Ishikawa (cell line): ENCODE data around the gene ATP9B.

Experiments used
- CEBPB ChIP-seq: IDR thresholded peaks from 2 replicates; pipeline ENCODE4 v1.6.1; 2012
- CREB1 ChIP-seq: IDR thresholded peaks from 2 replicates; pipeline ENCODE4 v1.6.1; 2012; ENCODE audit warnings: low read depth
- EGR1 ChIP-seq: IDR thresholded peaks from 2 replicates; pipeline ENCODE4 v1.6.1; 2012
- EP300 ChIP-seq: IDR thresholded peaks from 2 replicates; pipeline ENCODE4 v1.6.1; 2012; ENCODE audit warnings: borderline replicate concordance
- FOXM1 ChIP-seq: IDR thresholded peaks from 2 replicates; pipeline ENCODE4 v1.6.1; 2012; ENCODE audit warnings: low read depth, borderline replicate concordance
- MAX ChIP-seq: IDR thresholded peaks from 2 replicates; pipeline ENCODE4 v1.6.1; 2012
- RAD21 ChIP-seq: IDR thresholded peaks from 2 replicates; pipeline ENCODE4 v1.6.1; 2012; ENCODE audit warnings: low read depth
- REST ChIP-seq: IDR thresholded peaks from 2 replicates; pipeline ENCODE4 v1.6.1; 2012; ENCODE audit warnings: low read depth, mild to moderate bottlenecking
- TAF1 ChIP-seq: IDR thresholded peaks from 2 replicates; pipeline ENCODE4 v1.6.1; 2012; ENCODE audit warnings: low read depth, mild to moderate bottlenecking
- TCF12 ChIP-seq: IDR thresholded peaks from 2 replicates; pipeline ENCODE4 v1.6.1; 2012; ENCODE audit warnings: low read depth
- YY1 ChIP-seq: IDR thresholded peaks from 2 replicates; pipeline ENCODE4 v1.6.1; 2012; ENCODE audit warnings: low read depth
- ZBTB7A ChIP-seq: IDR thresholded peaks from 2 replicates; pipeline ENCODE4 v1.6.1; 2012; ENCODE audit warnings: low read depth

DNA sequence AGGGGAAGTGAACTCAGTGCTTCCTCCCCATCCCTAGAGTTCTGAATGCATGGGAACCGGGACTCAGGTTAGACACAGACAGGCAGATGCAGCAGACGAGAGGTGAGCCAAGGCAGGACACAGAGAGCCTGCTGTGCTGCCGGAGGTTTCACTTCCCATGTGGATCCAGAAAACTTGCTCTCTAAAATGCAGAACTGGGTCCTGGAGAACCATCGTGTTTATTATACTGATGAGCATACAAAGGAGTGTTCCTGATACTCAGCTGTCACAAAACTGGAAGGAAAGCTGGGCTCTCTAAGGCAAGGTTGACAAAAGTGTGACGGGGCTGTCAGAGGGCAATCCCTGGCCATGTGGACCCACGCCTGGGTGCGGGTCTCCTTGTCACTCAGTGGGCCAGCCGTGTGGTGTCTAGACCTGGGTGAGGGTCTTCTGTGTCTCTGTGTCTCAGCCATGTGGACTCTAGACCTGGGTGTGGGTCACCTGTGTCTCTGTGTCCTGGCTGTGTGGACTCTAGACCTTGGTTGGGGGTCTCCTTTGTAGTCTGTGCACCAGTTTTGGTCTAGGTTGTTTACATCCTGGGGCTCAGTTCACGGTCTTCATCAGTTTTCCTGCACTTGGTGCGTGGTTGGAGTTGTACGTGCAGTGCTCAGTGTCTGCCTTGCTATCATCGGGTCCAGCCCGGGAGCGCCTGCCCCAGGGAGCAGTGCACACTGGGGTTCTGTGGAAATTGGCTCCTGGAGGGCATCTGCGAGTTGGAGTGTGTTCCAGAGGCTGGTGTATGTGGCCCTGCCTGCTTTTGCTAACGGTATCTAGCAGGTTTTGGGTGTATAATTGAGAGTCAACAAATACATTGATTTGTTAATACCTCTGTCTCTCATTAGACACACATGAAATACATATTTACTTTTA, 141.1 kb downstream of the ATP9B start:
- TF ChIP-seq EGR1 (no peak), MAX (no peak), EP300 (no peak), RAD21 (no peak), TCF12 (no peak), YY1 (no peak), FOXM1 (no peak), CEBPB (no peak), TAF1 (no peak), REST (no peak), CREB1 (no peak), ZBTB7A (no peak)
